Chondrocyte (in vitro differentiated cells): ENCODE results near the gene PLB1. TPM values are rescaled to one million over a fixed set of nuclear protein-coding genes. Genes with fewer than 3 reads are reported as not detected.
A peak's percentile ranks its signal among the peaks of the same experiment; 100 is the strongest.

Experiments used
- DNase-seq: peaks from one replicate; pipeline ENCODE4 v3.0.0; 2021; ENCODE audit warnings: mixed read lengths, low spot score
- H3K27ac Mint-ChIP-seq: one replicate; pipeline ENCODE4 v1.8.0; 2021; ENCODE audit warnings: mild to moderate bottlenecking, moderate library complexity, mixed read lengths; ENCODE audit not compliant: unreplicated experiment
- H3K27me3 Mint-ChIP-seq: 2 replicates; pipeline ENCODE4 v1.8.0; 2021; ENCODE audit warnings: low read depth, mixed read lengths
- H3K36me3 Mint-ChIP-seq: 2 replicates; pipeline ENCODE4 v1.8.0; 2021; ENCODE audit warnings: low read depth, mixed read lengths
- H3K4me1 Mint-ChIP-seq: 2 replicates; pipeline ENCODE4 v1.8.0; 2021; ENCODE audit warnings: low read depth, mild to moderate bottlenecking, mixed read lengths
- H3K4me3 Mint-ChIP-seq: one replicate; pipeline ENCODE4 v1.8.0; 2021; ENCODE audit warnings: mild to moderate bottlenecking, moderate library complexity, mixed read lengths; ENCODE audit not compliant: unreplicated experiment
- H3K9me3 Mint-ChIP-seq: 2 replicates; pipeline ENCODE4 v1.8.0; 2021; ENCODE audit warnings: low read depth, mixed read lengths
- CTCF ChIP-seq: fragments of 200-600 bp; sonication (generic); IDR thresholded peaks from 2 replicates; pipeline ENCODE4 v1.5.0; 2021; ENCODE audit warnings: antibody characterized with exemption, mild to moderate bottlenecking, moderate library complexity
- total RNA-seq: library from RNA; stranded (reverse); gene quantifications from 3 replicates; pipeline ENCODE4 v1.2.1, GENCODE V29; 2021

PLB1 gene
- total RNA-seq, 1 donor from 2014 or later, result 4.4 TPM

GRCh38 chr2:28652217-28652616 lies 156.4 kb downstream of the PLB1 start:
- TF ChIP-seq CTCF, result no peak
- H3K27me3 Mint-ChIP-seq, result no peaks in the 10 kb centered on the region
- H3K36me3 Mint-ChIP-seq, result no peaks in the 10 kb centered on the region
- no peak for DNase-seq
- peaks cover 67% of the 10 kb centered on the region for H3K4me1 Mint-ChIP-seq
- H3K9me3 Mint-ChIP-seq, result no peaks in the 10 kb centered on the region
- H3K27ac Mint-ChIP-seq, result peak overlapping the region; percentile 87
- no peak overlapping the region for H3K4me3 Mint-ChIP-seq

- no peak for DNase-seq
- TF ChIP-seq CTCF, result no peak
- Mint-ChIP-seq H3K9me3 (no peaks in the 10 kb centered on the region), H3K4me3 (no peak overlapping the region), H3K27me3 (no peaks in the 10 kb centered on the region), H3K4me1 (peaks cover 72% of the 10 kb centered on the region), H3K27ac (peak overlapping the region; percentile 60), H3K36me3 (no peaks in the 10 kb centered on the region)
These were observed 158.2 kb downstream of the PLB1 start for GRCh38 chr2:28653892-28654662.

GRCh38 chr2:28654663-28655320 lies 158.9 kb downstream of the PLB1 start:
- DNase-seq, result no peak
- no peaks in the 10 kb centered on the region for H3K27me3 Mint-ChIP-seq
- no peaks in the 10 kb centered on the region for H3K9me3 Mint-ChIP-seq
- no peak for TF ChIP-seq CTCF
- H3K4me1 Mint-ChIP-seq, result peaks cover 67% of the 10 kb centered on the region
- H3K4me3 Mint-ChIP-seq, result no peak overlapping the region
- H3K27ac Mint-ChIP-seq, result peak overlapping the region; percentile 60
- H3K36me3 Mint-ChIP-seq, result no peaks in the 10 kb centered on the region

- no peak for DNase-seq
- Mint-ChIP-seq H3K27me3 (no peaks in the 10 kb centered on the region), H3K27ac (peak overlapping the region; percentile 5), H3K4me1 (peaks cover 72% of the 10 kb centered on the region), H3K4me3 (no peak overlapping the region), H3K36me3 (no peaks in the 10 kb centered on the region), H3K9me3 (no peaks in the 10 kb centered on the region)
- TF ChIP-seq CTCF, result no peak
These were observed 161.2 kb downstream of the PLB1 start for GRCh38 chr2:28656937-28657615.

GRCh38 chr2:28658369-28658768 lies 162.5 kb downstream of the PLB1 start:
- no peaks in the 10 kb centered on the region for H3K9me3 Mint-ChIP-seq
- peak overlapping the region; percentile 21 for H3K4me3 Mint-ChIP-seq
- H3K36me3 Mint-ChIP-seq, result no peaks in the 10 kb centered on the region
- TF ChIP-seq CTCF, result no peak
- DNase-seq, result no peak
- H3K4me1 Mint-ChIP-seq, result peaks cover 77% of the 10 kb centered on the region
- H3K27me3 Mint-ChIP-seq, result no peaks in the 10 kb centered on the region
- peak overlapping the region; percentile 80 for H3K27ac Mint-ChIP-seq
